Smooth muscle cell (in vitro differentiated cells): ENCODE data around the gene ABCC11. TPM values are rescaled to one million over a fixed set of nuclear protein-coding genes. Genes with fewer than 3 reads are reported as not detected.
A peak's percentile ranks its signal among the peaks of the same experiment; 100 is the strongest.

Experiments used
- DNase-seq: peaks from one replicate; lab custom pipeline; 2025; ENCODE audit not compliant: unreplicated experiment; lab: John Stamatoyannopoulos, UW
- H2AFZ ChIP-seq: fragments of 200-600 bp; sonication (generic); 2 replicates; pipeline ENCODE4 v1.6.0; 2016; ENCODE audit warnings: antibody characterized with exemption, low read depth, mild to moderate bottlenecking
- H3F3A ChIP-seq: fragments of 200-600 bp; sonication (generic); 2 replicates; pipeline ENCODE4 v1.6.0; 2017; ENCODE audit warnings: antibody characterized with exemption, low read depth
- H3K27ac ChIP-seq: fragments of 200-600 bp; sonication (generic); 2 replicates; pipeline ENCODE4 v1.5.1; 2016; ENCODE audit warnings: low read depth, mild to moderate bottlenecking
- H3K27me3 ChIP-seq: fragments of 200-600 bp; sonication (generic); 2 replicates; pipeline ENCODE4 v1.6.1; 2016; ENCODE audit warnings: low read depth, mild to moderate bottlenecking
- H3K36me3 ChIP-seq: fragments of 200-600 bp; sonication (generic); 2 replicates; pipeline ENCODE4 v1.5.1; 2016; ENCODE audit warnings: low read depth
- H3K4me1 ChIP-seq: fragments of 200-600 bp; sonication (generic); 2 replicates; pipeline ENCODE4 v1.5.1; 2016; ENCODE audit warnings: low read depth
- H3K4me2 ChIP-seq: fragments of 200-600 bp; sonication (generic); 2 replicates; pipeline ENCODE4 v1.6.0; 2016; ENCODE audit warnings: mild to moderate bottlenecking
- H3K4me3 ChIP-seq: fragments of 200-600 bp; sonication (generic); 2 replicates; pipeline ENCODE4 v1.5.1; 2016; ENCODE audit warnings: mild to moderate bottlenecking
- H3K79me2 ChIP-seq: fragments of 200-600 bp; sonication (generic); 2 replicates; pipeline ENCODE4 v1.6.0; 2016; ENCODE audit warnings: low read depth, mild to moderate bottlenecking
- H3K9ac ChIP-seq: fragments of 200-600 bp; sonication (generic); 2 replicates; pipeline ENCODE4 v1.6.0; 2016; ENCODE audit warnings: low read depth
- H3K9me3 ChIP-seq: fragments of 200-600 bp; sonication (generic); replicated peaks from 2 replicates; pipeline ENCODE4 v1.5.1; 2016; ENCODE audit warnings: low read depth
- H4K20me1 ChIP-seq: fragments of 200-600 bp; sonication (generic); 2 replicates; pipeline ENCODE4 v1.6.0; 2016; ENCODE audit warnings: low read depth
- CTCF ChIP-seq: fragments of 200-600 bp; sonication (generic); IDR thresholded peaks from 2 replicates; pipeline ENCODE4 v1.5.1; 2017; ENCODE audit warnings: borderline replicate concordance, mild to moderate bottlenecking, antibody characterized with exemption; ENCODE audit not compliant: insufficient read depth, poor library complexity, severe bottlenecking
- WGBS: methylation state at CpG from one replicate; pipeline ENCODE4 v1.1.7; 2016; ENCODE audit warnings: low lambda C conversion rate; 5-methylcytosine and 5-hydroxymethylcytosine counted together
- polyA plus RNA-seq: library from polyadenylated mRNA; unstranded; fragments of >200 nt; fragmentation: Nextera tagmentation; extraction: Ambion mirVana; gene quantifications from 2 replicates; pipeline ENCODE4 v1.2.1, GENCODE V29; 2016
- total RNA-seq: library from RNA; depleted of rRNA; stranded (reverse); fragments of >200 nt; gene quantifications from 2 replicates; pipeline ENCODE4 v1.2.3, GENCODE V29; 2014

ABCC11 gene
- total and polyA plus RNA-seq, 2 experiments from 2014 or later, result not detected

GRCh38 chr16:48284772-48285409 is 37.6 kb upstream of the ABCC11 start:
- H3K4me3 ChIP-seq, result no peak overlapping the region
- no peak overlapping the region for H3K27ac ChIP-seq
- H3K36me3 ChIP-seq, result peaks cover 30% of the 10 kb centered on the region
- no peaks in the 10 kb centered on the region for H3K27me3 ChIP-seq
- 96% methylated on average over 4 of the region's 4 CpGs for WGBS
- H3K9ac ChIP-seq, result no peak overlapping the region
- no peak overlapping the region for H3K4me2 ChIP-seq
- no peak for TF ChIP-seq CTCF
- H3K4me1 ChIP-seq, result no peaks in the 10 kb centered on the region
- peaks cover 4% of the 10 kb centered on the region for H3K9me3 ChIP-seq
- no peak for DNase-seq
- H2AFZ ChIP-seq, result no peak overlapping the region
- peaks cover 17% of the 10 kb centered on the region for H4K20me1 ChIP-seq
- no peaks in the 10 kb centered on the region for H3K79me2 ChIP-seq
- no peaks in the 10 kb centered on the region for H3F3A ChIP-seq

- no peak for TF ChIP-seq CTCF
- no peak for DNase-seq
- peaks cover 4% of the 10 kb centered on the region for H3K79me2 ChIP-seq
- H3K27me3 ChIP-seq, result no peaks in the 10 kb centered on the region
- WGBS, result 54% methylated on average over 2 of the region's 2 CpGs
- H3K9ac ChIP-seq, result no peak overlapping the region
- no peak overlapping the region for H2AFZ ChIP-seq
- no peaks in the 10 kb centered on the region for H3K4me1 ChIP-seq
- peak overlapping the region; percentile 35 for H3K27ac ChIP-seq
- H3K4me3 ChIP-seq, result no peak overlapping the region
- H3K36me3 ChIP-seq, result peaks cover 30% of the 10 kb centered on the region
- peaks cover 4% of the 10 kb centered on the region for H3K9me3 ChIP-seq
- H4K20me1 ChIP-seq, result peaks cover 25% of the 10 kb centered on the region
- no peak overlapping the region for H3K4me2 ChIP-seq
- H3F3A ChIP-seq, result no peaks in the 10 kb centered on the region
Observed at GRCh38 chr16:48282636-48283263, 35.4 kb upstream of the ABCC11 start.

DNA sequence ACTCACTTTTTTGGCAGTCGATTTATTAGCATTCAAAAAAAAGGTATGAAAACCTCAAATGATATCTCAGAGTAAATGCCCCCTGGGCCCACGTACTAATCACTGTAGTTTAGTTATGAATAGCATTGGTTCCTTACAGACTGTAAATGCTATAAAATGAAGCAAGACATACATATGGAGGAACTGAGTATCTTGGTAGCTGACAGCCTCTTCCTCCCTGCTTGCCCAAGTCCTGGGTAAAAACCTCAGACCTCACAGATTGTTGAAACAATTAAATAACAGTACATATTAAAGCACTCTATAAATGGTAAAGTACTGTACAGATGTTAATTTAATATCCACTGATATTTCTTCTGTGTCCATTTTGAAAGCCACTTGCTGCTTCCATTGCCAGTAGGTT is 33.2 kb upstream of the ABCC11 start:
- WGBS, result 95% methylated on average over 2 of the region's 2 CpGs
- Histone ChIP-seq H3F3A (no peaks in the 10 kb centered on the region), H2AFZ (no peak overlapping the region), H3K4me3 (no peak overlapping the region), H3K4me2 (no peak overlapping the region), H3K79me2 (peaks cover 4% of the 10 kb centered on the region), H4K20me1 (peaks cover 38% of the 10 kb centered on the region), H3K27ac (no peak overlapping the region), H3K4me1 (no peaks in the 10 kb centered on the region), H3K36me3 (peaks cover 17% of the 10 kb centered on the region), H3K9me3 (no peaks in the 10 kb centered on the region), H3K27me3 (no peaks in the 10 kb centered on the region), H3K9ac (no peak overlapping the region)
- no peak for DNase-seq
- no peak for TF ChIP-seq CTCF

DNA sequence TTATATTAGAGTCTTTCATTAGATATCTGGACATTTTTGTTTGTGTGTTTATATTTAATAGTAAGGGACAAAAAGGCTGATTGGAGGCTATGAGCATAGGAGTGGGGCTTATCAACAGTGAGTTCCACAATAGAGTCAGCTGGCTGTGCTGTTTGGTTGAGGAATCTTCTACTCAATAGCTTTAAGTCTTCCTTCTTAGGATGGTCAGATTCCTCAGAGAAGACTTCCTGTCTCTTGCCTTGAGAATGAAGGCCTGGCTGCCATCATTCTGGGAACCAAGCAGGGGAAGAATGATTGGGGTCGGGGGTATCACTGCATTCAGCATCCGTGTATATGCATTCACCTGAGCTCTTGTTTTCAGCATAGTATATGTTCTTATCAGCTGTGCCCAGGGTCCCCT is 31.9 kb upstream of the ABCC11 start:
- H4K20me1 ChIP-seq, result peaks cover 39% of the 10 kb centered on the region
- H3K27me3 ChIP-seq, result no peaks in the 10 kb centered on the region
- no peak overlapping the region for H3K4me3 ChIP-seq
- H3K4me2 ChIP-seq, result no peak overlapping the region
- no peak for TF ChIP-seq CTCF
- H2AFZ ChIP-seq, result no peak overlapping the region
- no peaks in the 10 kb centered on the region for H3K4me1 ChIP-seq
- H3K36me3 ChIP-seq, result peaks cover 11% of the 10 kb centered on the region
- 100% methylated on average over 2 of the region's 2 CpGs for WGBS
- H3F3A ChIP-seq, result no peaks in the 10 kb centered on the region
- H3K79me2 ChIP-seq, result peaks cover 4% of the 10 kb centered on the region
- H3K9ac ChIP-seq, result no peak overlapping the region
- DNase-seq, result no peak
- H3K27ac ChIP-seq, result no peak overlapping the region
- H3K9me3 ChIP-seq, result no peaks in the 10 kb centered on the region
